Heart left ventricle (tissue), 13 donors: ENCODE results near the gene COL2A1.

Experiments used
- CTCF ChIP-seq, 12 donors: fragments of 200-600 bp; sonication (generic) in 4 of 12; IDR thresholded peaks; one replicate each; pipeline versions ENCODE4 v1.5.0 to v1.8.0; 2018 to 2022; ENCODE audit warnings: antibody characterized with exemption in 12 of 12, mild to moderate bottlenecking in 5 of 12
- POLR2A ChIP-seq, 2 donors: fragments of 450-650 bp; IDR thresholded peaks; one replicate each; pipeline ENCODE4 v1.6.1; 2017; ENCODE audit warnings: antibody characterized with exemption in 2 of 2, mild to moderate bottlenecking in 2 of 2, moderate library complexity in 2 of 2
- donor health status: ischemic (EF 13 %, LVEDD 7.1; RV severe dilation, severe dysfunction).
- donor health status: DM: no; HTN: yes; CAD: no.
- donor health status: DM: no; HTN: no; CAD: no.
- donor health status: ischemic (EF 25% LVEDD 6.9; RV normal size, moderate dysfunction).
- donor health status: ischemic (EF 25% LVEDD 5.7; RV mildly dilated, moderate dysfunction).
- donor health status: ischemic (EF 35%, LVEDD 5.7; RV mildly dilated, moderate dysfunction).
- donor health status: nonischemic (EF 11% LVEDD 7.7; RV severe dilation, severe dysfunction).
- donor health status: DM: yes; HTN: yes; CAD: no.
- donor health status: PGD.
- donor health status: ischemic (EF 29% LVEDD 5.4; RV normal size, mild dysfunction).
- donor health status: nonischemic (EF 23%, LVEDD 6.1; RV moderate dilation, normal function).

DNA sequence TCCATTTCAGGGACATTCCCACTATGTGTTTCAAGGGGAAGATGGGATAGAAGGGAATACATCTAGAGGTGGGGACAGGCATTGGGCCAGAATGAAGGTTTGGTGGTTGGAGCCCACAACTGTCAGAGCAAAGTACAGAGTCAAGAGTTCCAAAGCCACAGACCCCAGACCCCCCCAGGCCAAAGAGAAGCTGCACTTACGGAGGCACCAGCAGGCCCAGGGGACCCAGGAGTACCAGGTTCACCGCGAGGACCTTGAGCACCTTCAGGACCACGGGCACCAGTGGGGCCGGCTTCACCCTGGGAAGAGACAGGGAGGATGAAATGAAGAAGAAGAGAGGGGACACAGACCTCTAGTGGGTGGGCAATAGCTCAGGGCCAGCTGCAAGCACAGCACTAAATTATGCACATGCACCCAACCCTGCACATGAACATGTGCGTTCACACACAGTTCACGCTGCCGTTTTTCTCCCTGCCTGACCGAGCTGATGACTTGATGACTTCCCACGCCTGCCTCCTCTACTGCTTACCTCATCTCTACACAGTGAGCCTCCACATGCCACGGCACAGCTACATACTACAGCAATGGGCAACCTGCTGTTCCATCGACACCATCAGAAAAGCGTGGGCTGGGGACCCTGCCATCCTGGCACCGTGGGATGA lies 16.7 kb downstream of the COL2A1 start:
- TF ChIP-seq CTCF (IDR thresholded peaks at IDR 0.05) (no peak), POLR2A (IDR thresholded peaks at IDR 0.05) (no peak)
